ENCODE results near the gene KXD1.
"Not testable (repeated sequence)": the region's sequence is repeated elsewhere in the genome, so short reads cannot be mapped to it uniquely, and the experiment has no call there.

KXD1 gene

DNA sequence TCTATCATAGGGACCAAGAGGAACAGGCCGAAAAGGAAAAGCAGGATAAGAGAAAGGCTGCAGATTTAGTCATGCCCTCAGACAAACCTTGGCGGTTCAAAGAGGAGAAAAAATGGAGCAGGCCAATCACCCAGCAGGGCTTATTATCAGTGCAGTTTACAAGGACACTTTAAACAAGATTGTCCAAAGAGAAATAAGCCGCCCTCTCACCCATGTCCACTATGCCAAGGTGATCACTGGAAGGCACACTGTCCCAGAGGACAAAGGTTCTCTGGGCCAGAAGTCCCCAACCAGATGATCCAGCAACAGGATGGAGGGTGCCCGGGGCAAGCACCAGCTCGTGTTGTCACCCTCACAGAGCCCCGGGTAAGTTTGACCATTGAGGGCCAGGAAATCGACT lies 22.6 kb downstream of the KXD1 start:
- Mint-ChIP-seq H3K27ac (no peak overlapping the region), H3K36me3 (peaks cover 11 to 23% of the 10 kb centered on the region in 2 donors), H3K4me3 (no peak overlapping the region), H3K27me3 (no peaks in the 10 kb centered on the region), H3K4me1 (peaks cover 1 to 2% of the 10 kb centered on the region in 2 donors), H3K9me3 (no peaks in the 10 kb centered on the region)
- DNase-seq (no peak), ATAC-seq (replicated peaks) (no peak)

DNA sequence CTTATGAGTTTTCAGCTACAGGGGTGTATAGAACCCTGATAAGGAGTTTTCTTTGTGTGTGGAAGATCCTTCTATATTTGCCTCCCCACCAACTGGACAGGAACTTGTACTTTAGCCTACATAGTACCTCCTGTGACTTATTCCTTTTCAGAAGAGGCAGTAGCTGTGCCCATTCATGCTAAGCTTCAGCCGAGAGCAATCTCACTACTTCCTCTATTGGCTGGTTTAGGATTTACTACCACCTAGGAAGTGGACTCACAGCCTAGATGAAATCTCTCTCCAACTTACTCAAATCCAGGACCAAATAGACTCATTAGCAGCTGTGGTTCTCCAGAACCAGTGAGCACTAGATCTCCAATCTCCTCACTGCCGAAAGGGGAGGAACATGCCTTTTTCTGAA lies 28.6 kb downstream of the KXD1 start:
- no peak overlapping the region for H3K27ac Mint-ChIP-seq
- no peaks in the 10 kb centered on the region for H3K9me3 Mint-ChIP-seq
- peaks cover 10 to 15% of the 10 kb centered on the region in 2 donors for H3K36me3 Mint-ChIP-seq
- peak; percentile 29 to 36 for ATAC-seq (replicated peaks)
- peaks cover 33 to 45% of the 10 kb centered on the region in 2 donors for H3K4me1 Mint-ChIP-seq
- no peak overlapping the region for H3K4me3 Mint-ChIP-seq
- H3K27me3 Mint-ChIP-seq = no peaks in the 10 kb centered on the region
- no peak for DNase-seq

DNA sequence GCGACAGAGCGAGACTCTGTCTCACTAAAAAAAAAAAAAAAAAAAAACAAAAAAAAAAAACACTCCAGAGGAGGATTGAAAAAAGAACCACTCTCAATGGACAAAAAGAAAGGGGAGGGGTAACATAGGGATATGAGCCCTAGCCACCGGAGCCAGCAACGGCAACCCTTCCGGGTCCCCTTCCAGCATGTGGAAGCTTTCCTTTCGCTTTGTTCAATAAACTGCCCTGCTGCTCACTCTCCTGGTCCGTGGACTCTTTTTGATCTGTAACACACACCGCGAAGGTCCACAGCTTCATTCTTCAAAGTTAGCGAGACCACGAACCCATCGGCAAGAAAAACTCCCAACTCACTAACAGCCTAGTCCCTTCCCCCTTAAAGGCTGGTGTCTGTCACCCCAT lies 29.9 kb downstream of the KXD1 start:
- no peaks in the 10 kb centered on the region for H3K27me3 Mint-ChIP-seq
- peak overlapping the region; percentile 96 for H3K27ac Mint-ChIP-seq
- H3K4me3 Mint-ChIP-seq = peak overlapping the region; percentile 87 to 90
- no peaks in the 10 kb centered on the region for H3K9me3 Mint-ChIP-seq
- DNase-seq = no peak
- no peak for ATAC-seq (replicated peaks)
- H3K36me3 Mint-ChIP-seq = peaks cover 14 to 19% of the 10 kb centered on the region in 2 donors
- peaks cover 33 to 45% of the 10 kb centered on the region in 2 donors for H3K4me1 Mint-ChIP-seq

DNA sequence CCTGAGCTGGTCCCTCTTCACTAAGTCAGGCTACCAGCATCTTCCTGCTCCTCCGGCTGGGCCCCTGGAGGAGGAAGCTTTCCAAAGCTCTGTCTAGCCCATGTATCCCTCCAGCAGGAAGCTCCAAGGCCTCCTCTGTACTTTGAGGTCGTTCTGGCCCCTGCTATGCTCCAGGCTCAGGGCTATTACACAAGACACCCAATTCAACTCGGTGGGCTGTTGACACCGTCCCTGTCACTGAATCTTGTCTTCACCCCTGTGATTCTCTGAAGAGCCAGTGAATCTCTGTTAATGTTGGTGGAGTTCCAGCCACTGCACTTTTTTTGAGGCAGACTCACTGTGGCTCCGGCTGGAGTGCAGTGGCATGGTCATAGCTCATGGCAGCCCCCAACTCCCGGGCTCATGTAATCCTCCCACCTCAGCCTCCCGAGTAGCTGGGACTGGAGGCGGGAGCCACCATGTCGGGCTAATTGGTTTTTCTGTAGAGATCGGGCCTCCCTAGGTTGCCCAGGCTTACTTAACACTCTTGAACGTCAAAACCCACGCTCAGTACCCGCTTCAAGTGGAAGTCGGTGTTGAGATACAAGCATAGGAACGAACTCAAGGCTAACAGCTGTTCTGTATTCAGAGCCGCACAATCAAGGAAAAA lies 30.4 kb downstream of the KXD1 start:
- peaks cover 14 to 19% of the 10 kb centered on the region in 2 donors for H3K36me3 Mint-ChIP-seq
- DNase-seq (no peak), ATAC-seq (replicated peaks) (no peak)
- H3K4me3 Mint-ChIP-seq = peak overlapping the region; percentile 87 to 90
- peaks cover 33 to 46% of the 10 kb centered on the region in 2 donors for H3K4me1 Mint-ChIP-seq
- H3K27ac Mint-ChIP-seq = peak overlapping the region; percentile 96
- H3K27me3 Mint-ChIP-seq = no peaks in the 10 kb centered on the region
- H3K9me3 Mint-ChIP-seq = no peaks in the 10 kb centered on the region

DNA sequence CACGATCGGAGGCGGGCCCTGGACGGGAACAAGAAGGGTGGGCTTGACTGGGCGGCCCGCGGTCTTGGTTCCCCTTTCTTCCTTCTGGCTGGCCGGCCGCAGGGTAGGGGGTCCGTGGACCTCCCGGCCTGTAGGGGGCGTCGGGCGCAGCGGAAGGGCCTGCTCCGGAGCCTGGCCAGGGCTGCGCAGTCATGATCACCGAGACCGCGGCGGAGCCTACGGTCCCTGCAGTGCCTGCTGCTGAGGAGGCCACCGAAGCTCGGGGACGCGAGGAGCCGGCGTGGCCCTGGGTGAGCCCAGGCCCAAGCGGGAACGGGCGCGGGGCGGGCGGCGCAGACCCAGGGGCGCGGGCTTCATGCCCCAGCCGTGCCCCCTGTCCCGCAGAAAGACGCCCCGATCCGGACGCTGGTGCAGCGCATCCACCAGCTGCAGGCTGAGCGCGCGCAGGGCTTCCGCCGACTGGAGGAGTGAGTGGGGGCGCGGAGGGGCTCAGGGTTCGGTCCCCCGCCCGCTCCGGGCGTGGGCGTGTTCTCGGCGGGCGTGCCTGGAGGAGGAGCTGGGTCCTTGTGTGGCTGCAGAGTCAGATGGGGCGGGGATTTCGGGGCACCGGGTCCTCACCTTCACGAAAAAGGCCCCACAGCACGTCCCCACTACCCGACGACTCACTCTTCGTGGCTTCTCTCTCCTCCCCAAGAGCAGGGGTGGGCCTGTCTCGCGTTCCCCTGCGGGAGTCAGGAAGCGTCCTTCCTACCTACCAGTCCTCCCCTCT lies 31.1 kb downstream of the KXD1 start, which contains the start of gene REX1BD:
Gene REX1BD, plus strand, starts transcription at position 188 of the 769 bp plus-strand sequence. Its CDS starts 4 bp downstream, at position 192.
- peak; percentile 87 to 89 for ATAC-seq (replicated peaks)
- DNase-seq = peak; percentile 85
- H3K27ac Mint-ChIP-seq = peak within 1 kb of the TSS; percentile 96
- H3K9me3 Mint-ChIP-seq = no peaks in the 10 kb centered on the region
- H3K4me3 Mint-ChIP-seq = peak within 1 kb of the TSS; percentile 87 to 90
- peaks cover 37 to 53% of the 10 kb centered on the region in 2 donors for H3K4me1 Mint-ChIP-seq
- no peaks in the 10 kb centered on the region for H3K27me3 Mint-ChIP-seq
- peaks cover 14 to 19% of the 10 kb centered on the region in 2 donors for H3K36me3 Mint-ChIP-seq

DNA sequence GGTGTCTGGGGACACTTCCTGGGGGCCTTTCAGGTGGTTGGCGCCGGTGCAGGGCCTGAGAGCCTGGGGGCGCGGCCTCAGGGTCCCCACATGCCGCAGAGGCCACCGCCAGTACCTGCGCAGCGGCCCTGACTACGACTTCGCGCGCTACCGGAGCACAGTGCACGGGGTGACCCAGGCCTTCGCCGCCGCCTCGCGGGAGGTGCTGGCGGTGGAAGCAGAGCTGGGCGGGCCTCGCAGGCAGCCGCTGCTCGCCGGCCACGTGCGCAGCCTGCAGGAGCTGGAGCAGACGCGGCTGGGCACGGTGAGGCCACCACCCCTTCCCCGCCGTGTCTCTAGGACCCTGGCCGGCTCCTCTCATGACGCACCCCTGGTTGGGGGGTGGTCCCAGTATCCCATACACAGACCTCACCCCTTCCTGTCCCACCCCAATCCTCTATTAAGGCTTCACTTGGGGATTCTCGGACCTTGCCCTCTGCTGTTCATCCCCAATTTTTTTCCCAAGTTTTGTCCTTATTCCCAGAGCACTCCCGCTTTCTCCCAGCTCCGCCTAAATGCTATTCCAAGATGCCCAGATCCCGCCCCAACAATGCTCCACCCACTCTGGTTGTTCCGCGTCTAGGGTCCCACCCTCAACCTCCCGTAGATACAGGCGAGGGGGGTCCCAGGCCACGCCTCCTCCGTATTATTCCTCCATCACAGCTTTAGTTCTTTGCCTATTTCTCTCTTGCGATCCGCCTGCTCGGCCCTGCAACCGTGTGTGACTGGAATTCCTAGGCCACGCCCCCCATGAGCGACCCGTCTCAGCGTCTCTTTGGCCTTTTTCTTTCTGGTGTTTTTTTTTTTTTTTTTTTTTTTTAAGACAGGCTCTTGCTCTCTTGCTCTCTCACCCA lies 32.0 kb downstream of the KXD1 start:
- peak; percentile 72 for DNase-seq

DNA sequence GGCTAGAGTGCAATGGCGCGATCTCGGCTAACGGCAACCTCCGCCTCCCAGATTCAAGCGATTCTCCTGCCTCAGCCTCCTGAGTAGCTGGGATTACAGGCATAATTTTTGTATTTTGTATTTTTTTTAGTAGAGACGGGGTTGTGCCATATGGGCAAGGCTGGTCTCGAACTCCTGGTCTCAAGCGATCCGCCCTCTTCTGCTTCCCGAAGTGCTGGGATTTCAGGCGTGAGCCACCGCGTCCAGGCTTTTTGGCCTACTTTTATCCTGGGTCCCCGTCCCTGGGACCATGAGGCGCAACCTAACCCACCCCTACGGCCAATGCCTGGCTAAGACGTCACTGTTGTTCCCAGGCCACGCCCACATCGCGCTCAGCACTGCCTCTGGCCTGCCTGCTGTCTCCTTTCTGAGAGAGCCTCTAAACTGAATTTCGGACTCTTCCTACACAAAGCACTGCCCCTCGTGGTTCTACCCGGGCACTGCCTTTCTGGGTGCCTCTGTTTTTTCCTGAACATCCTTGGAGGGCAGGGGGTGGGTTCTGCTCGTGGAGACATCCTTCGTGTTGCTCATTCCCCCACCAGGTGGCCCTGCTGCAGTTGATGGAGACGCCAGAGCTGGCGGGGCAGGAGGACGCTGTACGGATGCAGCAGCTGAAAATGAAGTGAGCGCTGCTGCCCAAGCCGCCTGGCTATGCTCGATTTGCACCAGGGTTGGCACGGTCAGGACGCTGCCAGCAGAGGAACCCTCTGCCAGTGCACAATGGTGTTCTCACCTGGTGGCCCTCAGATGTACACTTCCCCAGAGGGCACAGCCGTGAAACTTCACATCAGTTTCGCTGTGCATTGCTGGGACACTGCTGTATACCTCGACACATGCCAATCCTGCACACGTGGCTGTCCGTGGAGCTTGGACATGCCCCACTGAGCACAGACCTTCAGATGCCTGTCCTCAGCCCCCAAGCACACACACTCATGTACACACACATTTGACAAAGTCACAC lies 32.9 kb downstream of the KXD1 start:
- no peaks in the 10 kb centered on the region for H3K9me3 Mint-ChIP-seq
- H3K4me1 Mint-ChIP-seq = peaks cover 38 to 67% of the 10 kb centered on the region in 2 donors
- H3K27ac Mint-ChIP-seq = peak overlapping the region; percentile 96
- H3K36me3 Mint-ChIP-seq = peaks cover 14 to 19% of the 10 kb centered on the region in 2 donors
- DNase-seq (peak; percentile 47), ATAC-seq (replicated peaks) (no peak)
- H3K27me3 Mint-ChIP-seq = peaks cover 5 to 9% of the 10 kb centered on the region in 2 donors
- peak overlapping the region; percentile 87 to 90 for H3K4me3 Mint-ChIP-seq

More for the DNA sequence above, 32.0 kb downstream of the KXD1 start:
- Mint-ChIP-seq H3K4me1 (peaks cover 39 to 61% of the 10 kb centered on the region in 2 donors), H3K9me3 (no peaks in the 10 kb centered on the region), H3K4me3 (peak overlapping the region; percentile 87 to 90), H3K27ac (peak overlapping the region; percentile 96), H3K36me3 (peaks cover 14 to 19% of the 10 kb centered on the region in 2 donors), H3K27me3 (peaks cover 2% of the 10 kb centered on the region in 2 donors)
- peak; percentile 55 to 61 for ATAC-seq (replicated peaks)

DNA sequence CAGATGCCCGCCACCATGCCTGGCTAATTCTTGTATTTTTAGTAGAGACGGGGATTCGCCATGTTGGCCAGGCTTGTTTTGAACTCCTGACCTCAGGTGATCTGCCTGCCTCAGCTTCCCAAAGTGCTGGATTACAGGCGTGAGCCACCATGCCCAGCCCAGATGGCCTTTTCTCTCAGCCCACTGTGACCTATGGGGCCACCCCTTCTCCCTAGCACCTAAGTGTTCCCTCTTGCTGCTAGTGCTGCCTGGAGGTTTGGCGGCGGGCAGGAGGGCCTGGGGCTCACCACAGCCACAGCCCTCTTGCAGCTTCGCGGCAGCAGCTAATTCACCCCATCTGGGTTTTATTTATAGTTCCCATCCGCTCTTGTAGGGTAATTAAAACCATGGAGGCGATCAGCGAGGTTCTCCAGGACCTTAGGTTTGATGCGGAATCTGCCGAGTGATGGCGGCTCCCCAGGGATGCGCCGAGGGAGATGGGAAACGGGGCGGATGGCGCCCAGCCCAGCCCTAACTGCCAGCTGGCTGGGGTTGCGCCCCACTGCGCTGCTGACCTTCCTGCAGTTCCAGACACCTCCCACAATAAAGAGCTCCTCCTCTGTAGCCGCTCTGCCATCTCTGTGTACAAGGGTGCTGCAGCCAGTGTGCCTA lies 34.2 kb downstream of the KXD1 start:
- H3K36me3 Mint-ChIP-seq = peaks cover 14 to 19% of the 10 kb centered on the region in 2 donors
- DNase-seq = no peak
- no peak for ATAC-seq (replicated peaks)
- peaks cover 30 to 63% of the 10 kb centered on the region in 2 donors for H3K4me1 Mint-ChIP-seq
- peaks cover 14 to 18% of the 10 kb centered on the region in 2 donors for H3K27me3 Mint-ChIP-seq
- no peaks in the 10 kb centered on the region for H3K9me3 Mint-ChIP-seq
- no peak overlapping the region for H3K4me3 Mint-ChIP-seq
- H3K27ac Mint-ChIP-seq = no peak overlapping the region

DNA sequence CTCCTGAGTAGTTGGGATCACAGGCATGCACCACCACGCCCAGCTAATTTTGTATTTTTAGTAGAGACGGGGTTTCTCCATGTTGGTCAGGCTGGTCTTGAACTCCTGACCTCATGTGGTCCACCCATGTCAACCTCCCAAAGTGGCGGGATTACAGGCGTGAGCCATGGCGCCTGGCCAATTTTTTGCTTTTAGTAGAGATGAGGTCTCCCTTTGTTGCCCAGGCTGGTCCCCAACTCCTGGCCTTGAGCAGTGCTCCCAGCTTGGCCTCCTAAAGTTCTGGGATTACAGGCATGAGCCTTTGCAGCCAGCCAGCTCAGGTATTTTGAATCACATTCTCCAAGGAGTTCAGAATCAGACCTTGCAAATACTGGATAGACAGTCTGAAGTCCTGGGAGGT lies 35.1 kb downstream of the KXD1 start:
- not testable (repeated sequence) for ATAC-seq (replicated peaks); H3K4me3 Mint-ChIP-seq; H3K9me3 Mint-ChIP-seq; DNase-seq; H3K27ac Mint-ChIP-seq
- peaks cover 18 to 19% of the 10 kb centered on the region in 2 donors for H3K27me3 Mint-ChIP-seq
- peaks cover 14 to 19% of the 10 kb centered on the region in 2 donors for H3K36me3 Mint-ChIP-seq
- H3K4me1 Mint-ChIP-seq = peaks cover 29 to 61% of the 10 kb centered on the region in 2 donors

DNA sequence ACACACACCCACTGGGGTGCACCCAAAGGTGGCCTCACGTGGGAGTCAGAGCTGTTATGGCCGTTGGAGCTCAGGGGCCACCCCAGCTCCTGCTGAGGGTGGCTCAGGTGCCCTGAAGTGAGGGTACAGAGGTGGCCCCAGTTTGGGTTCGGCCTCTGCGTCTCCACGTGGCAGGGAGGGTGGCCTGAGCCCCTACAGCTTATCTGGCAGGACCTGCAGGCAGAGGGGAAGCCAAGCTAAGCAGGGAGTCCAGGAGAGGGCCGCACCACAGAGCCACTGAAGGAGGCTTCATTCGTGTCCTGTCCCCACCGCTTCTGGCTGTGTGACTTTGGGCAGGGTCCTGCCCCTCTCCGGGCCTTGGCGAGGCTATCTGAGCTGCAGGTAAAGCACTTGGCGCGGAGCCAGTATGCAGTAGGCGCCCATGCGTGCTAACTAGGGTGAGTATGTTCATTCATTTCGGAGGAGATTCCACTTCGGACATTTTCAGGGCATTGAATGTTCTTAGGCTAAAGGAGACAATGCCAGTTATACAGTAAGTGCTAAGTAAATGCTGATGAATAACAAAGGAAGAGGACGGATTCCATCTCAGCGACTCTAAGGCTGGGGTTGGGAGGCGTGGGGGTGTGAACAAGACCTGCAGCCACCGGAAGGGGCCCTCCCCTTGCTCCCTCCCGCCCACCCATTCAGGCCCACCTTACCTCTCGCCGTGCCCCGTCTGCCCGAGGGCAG lies 35.9 kb downstream of the KXD1 start:
- Mint-ChIP-seq H3K36me3 (peaks cover 14 to 19% of the 10 kb centered on the region in 2 donors), H3K4me1 (peaks cover 22 to 55% of the 10 kb centered on the region in 2 donors), H3K27ac (no peak overlapping the region)

DNA sequence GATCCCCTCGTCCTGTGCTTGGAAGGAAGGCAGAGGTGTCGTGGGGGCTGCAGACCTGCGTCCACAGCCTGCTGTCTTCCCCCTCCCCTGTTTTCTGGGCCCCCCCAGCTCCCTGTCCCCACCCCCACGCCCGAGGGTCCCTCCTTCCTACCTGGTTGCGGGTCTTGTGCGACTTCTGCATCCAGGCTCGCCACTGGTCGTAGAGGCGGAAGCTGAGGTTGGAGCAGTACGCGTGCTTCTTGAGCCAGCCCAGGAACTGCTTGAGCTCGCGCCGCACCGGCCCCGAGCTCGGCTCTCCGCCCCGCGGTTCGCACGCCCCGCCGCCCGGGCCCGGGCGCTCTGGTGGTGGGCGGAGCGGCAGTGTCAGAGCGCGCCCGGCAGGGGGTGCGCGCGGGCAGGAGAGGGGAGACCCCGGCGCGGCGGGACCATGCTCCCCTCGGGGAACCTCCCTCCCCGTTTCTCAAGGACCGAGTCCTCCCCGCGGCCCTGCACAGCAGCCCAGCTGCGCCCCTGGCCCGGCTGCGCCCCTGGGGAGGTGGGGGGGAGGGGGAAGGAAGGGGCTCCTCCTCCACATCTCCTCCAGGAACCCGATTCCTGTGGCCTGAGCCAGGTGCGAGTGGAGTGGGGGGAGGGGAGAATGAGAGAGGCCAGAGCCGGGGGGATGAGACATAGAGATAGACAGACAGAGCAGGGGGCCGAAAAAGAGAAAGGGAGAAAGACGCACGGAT lies 36.6 kb downstream of the KXD1 start:
- Mint-ChIP-seq H3K4me1 (peaks cover 22 to 55% of the 10 kb centered on the region in 2 donors), H3K27ac (peak overlapping the region; percentile 92), H3K9me3 (no peaks in the 10 kb centered on the region), H3K27me3 (peaks cover 28 to 35% of the 10 kb centered on the region in 2 donors), H3K36me3 (peaks cover 14 to 19% of the 10 kb centered on the region in 2 donors), H3K4me3 (peak overlapping the region; percentile 81 to 82)
- ATAC-seq (replicated peaks) = peak; percentile 61 to 73
- peak; percentile 59 for DNase-seq

More for the DNA sequence above, 35.9 kb downstream of the KXD1 start:
- DNase-seq (no peak), ATAC-seq (replicated peaks) (no peak)
- H3K4me3 Mint-ChIP-seq = peak overlapping the region in 1 of 2 donors; percentile 59
- H3K9me3 Mint-ChIP-seq = no peaks in the 10 kb centered on the region
- peaks cover 24 to 27% of the 10 kb centered on the region in 2 donors for H3K27me3 Mint-ChIP-seq
